Panc1 (cell line): ENCODE results near the gene C5AR2. TPM values are rescaled to one million over a fixed set of nuclear protein-coding genes. Genes with fewer than 3 reads are reported as not detected.
A peak's percentile ranks its signal among the peaks of the same experiment; 100 is the strongest.
"Not testable (repeated sequence)": the region's sequence is repeated elsewhere in the genome, so short reads cannot be mapped to it uniquely, and the experiment has no call there.

Source experiments
- ATAC-seq: fragments of 200-7000 bp; cut with Tn5 transposase; 2 replicates; pipeline ENCODE4 v1.9.1; 2020; ENCODE audit warnings: mild to moderate bottlenecking, moderate library complexity
- BruUV-seq: library from RNA; stranded (reverse); fragments of 400-500 nt; replicated peaks from 2 replicates; lab custom pipeline; 2021; lab: Mats Ljungman, UMichigan
- CTCF ChIA-PET: fragments of 300-600 bp; sonication (Branson Sonifier 250); formaldehyde crosslinking; loops from one replicate; lab custom pipeline; 2022; ENCODE audit warnings: antibody characterized with exemption; lab: Charles Lee
- POLR2A ChIA-PET: fragments of 300-600 bp; sonication (Branson Sonifier 250); formaldehyde crosslinking; loops from one replicate; lab custom pipeline; 2022; ENCODE audit warnings: antibody characterized with exemption; lab: Charles Lee
- DNase-seq: peaks from one replicate; pipeline ENCODE4 v3.0.0-alpha.2; 2010; ENCODE audit warnings: low read depth, low spot score
- H3K27ac ChIP-seq: 2 replicates; pipeline ENCODE4 v1.5.1; 2011; ENCODE audit warnings: mild to moderate bottlenecking, low read length, inconsistent platforms
- H3K27me3 ChIP-seq: fragments of 200-500 bp; sonication (Bioruptor generic); 2 replicates; pipeline ENCODE4 v1.6.0; 2014; ENCODE audit warnings: low read length, inconsistent platforms; ENCODE audit not compliant: control insufficient read depth, insufficient read depth
- H3K36me3 ChIP-seq: fragments of 200-500 bp; sonication (Bioruptor generic); 2 replicates; pipeline ENCODE4 v1.5.1; 2014; ENCODE audit warnings: inconsistent platforms, mild to moderate bottlenecking, low read length, moderate library complexity; ENCODE audit not compliant: control insufficient read depth, insufficient read depth
- H3K4me1 ChIP-seq: 2 replicates; pipeline ENCODE4 v1.5.1; 2011; ENCODE audit warnings: inconsistent platforms, mild to moderate bottlenecking, low read length, moderate library complexity; ENCODE audit not compliant: control insufficient read depth, insufficient read depth
- H3K4me3 ChIP-seq, 2 experiments: 2 replicates each; pipeline ENCODE4 v1.5.1; 2011 to 2012; ENCODE audit warnings: low read depth in 2 of 2, low read length in 2 of 2, mild to moderate bottlenecking in 2 of 2, inconsistent platforms in 1 of 2, moderate library complexity in 1 of 2
- H3K9me3 ChIP-seq: fragments of 200-500 bp; sonication (Bioruptor generic); 2 replicates; pipeline ENCODE4 v1.5.1; 2014; ENCODE audit warnings: low read depth, mild to moderate bottlenecking, inconsistent platforms, low read length, moderate library complexity; ENCODE audit not compliant: control insufficient read depth, insufficient read depth
- CTCF ChIP-seq: fragments of 450-650 bp; IDR thresholded peaks from 2 replicates; pipeline ENCODE4 v1.5.1; 2017; ENCODE audit warnings: mild to moderate bottlenecking
- POLR2AphosphoS5 ChIP-seq: IDR thresholded peaks from 2 replicates; pipeline ENCODE4 v1.6.1; 2012; ENCODE audit warnings: mild to moderate bottlenecking, low read depth, low read length, moderate library complexity
- REST ChIP-seq, 2 experiments: IDR thresholded peaks; 2 replicates each; pipeline ENCODE4 v1.6.1; 2011 to 2012; ENCODE audit warnings: low read depth in 2 of 2, control low read depth in 1 of 2, low read length in 1 of 2, mild to moderate bottlenecking in 1 of 2, moderate library complexity in 1 of 2; ENCODE audit not compliant: insufficient read depth in 1 of 2
- SIN3A ChIP-seq: IDR thresholded peaks from 2 replicates; pipeline ENCODE4 v1.6.1; 2012; ENCODE audit warnings: low read depth, mild to moderate bottlenecking, low read length, moderate library complexity, borderline replicate concordance; ENCODE audit not compliant: insufficient read depth
- TCF7L2 ChIP-seq: IDR thresholded peaks from 2 replicates; pipeline ENCODE4 v1.6.1; 2011; ENCODE audit warnings: mild to moderate bottlenecking, low read depth, low read length, inconsistent platforms
- in situ Hi-C: cut with HindIII; loops from 2 replicates; pipeline ENCODE4 v1.10.0; 2016; ENCODE audit warnings: low sequenced_read_pairs, low pct_unique_long_range_greater_than_20kb
- intact Hi-C: fragments of 100-400 bp; cut with micrococcal nuclease; formaldehyde crosslinking; loops from one replicate; pipeline ENCODE4 v1.10.0; 2022; ENCODE audit not compliant: unreplicated experiment
- total RNA-seq: library from RNA; stranded (reverse); gene quantifications from one replicate; pipeline ENCODE4 v1.2.1, GENCODE V29; 2021; ENCODE audit not compliant: unreplicated experiment

Gene C5AR2
- total RNA-seq, 1 experiment from 2014 or later, result 0.03 TPM

- no peak overlapping the region for H3K4me3 ChIP-seq
- intact Hi-C loops (no loop called here), in situ Hi-C loops (no loop called here)
- no peak for TF ChIP-seq TCF7L2
- no peak for TF ChIP-seq SIN3A
- no peak for TF ChIP-seq REST (IDR thresholded peaks at IDR 0.05; ENCODE audit: insufficient read depth in 1 of 2, low read depth in 2 of 2, low read length in 1 of 2)
- TF ChIP-seq POLR2AphosphoS5, result no peak
- no peak for TF ChIP-seq CTCF
- no peaks in the 10 kb centered on the region for H3K27me3 ChIP-seq
- no peak overlapping the region for H3K27ac ChIP-seq
- ATAC-seq (no peak), DNase-seq (no peak)
- BruUV-seq, result no TSS peak
- no peaks in the 10 kb centered on the region for H3K9me3 ChIP-seq
- H3K4me1 ChIP-seq, result no peaks in the 10 kb centered on the region
- POLR2A ChIA-PET, result interaction anchor here (0.6 kb wide), 1 partner anchor 10 kb away, joined by 4 read pairs; no protein-coding TSS in a partner anchor
- CTCF ChIA-PET, result no interaction called here
- no peaks in the 10 kb centered on the region for H3K36me3 ChIP-seq
These were observed 485 bp upstream of the C5AR2 start for GRCh38 chr19:47331490-47331889.

GRCh38 chr19:47336765-47337718 lies 5.1 kb downstream of the C5AR2 start:
- CTCF ChIA-PET, H3K27me3 ChIP-seq, in situ Hi-C loops, H3K27ac ChIP-seq, H3K4me1 ChIP-seq, H3K4me3 ChIP-seq, POLR2A ChIA-PET, H3K9me3 ChIP-seq, BruUV-seq, intact Hi-C loops, H3K36me3 ChIP-seq, DNase-seq: not testable (repeated sequence)
- 0 out of 2 replicates have a peak, but pooled peaks have one; percentile 30 for ATAC-seq
